Fibroblast of skin of left biceps (primary cell): ENCODE results near the gene SLC39A10.

ENCODE experiments used
- DNase-seq, 2 experiments: peaks; one replicate each; pipeline ENCODE4 v3.0.0-alpha.2; 2013; ENCODE audit warnings: low read depth in 2 of 2

The SLC39A10 gene

DNA sequence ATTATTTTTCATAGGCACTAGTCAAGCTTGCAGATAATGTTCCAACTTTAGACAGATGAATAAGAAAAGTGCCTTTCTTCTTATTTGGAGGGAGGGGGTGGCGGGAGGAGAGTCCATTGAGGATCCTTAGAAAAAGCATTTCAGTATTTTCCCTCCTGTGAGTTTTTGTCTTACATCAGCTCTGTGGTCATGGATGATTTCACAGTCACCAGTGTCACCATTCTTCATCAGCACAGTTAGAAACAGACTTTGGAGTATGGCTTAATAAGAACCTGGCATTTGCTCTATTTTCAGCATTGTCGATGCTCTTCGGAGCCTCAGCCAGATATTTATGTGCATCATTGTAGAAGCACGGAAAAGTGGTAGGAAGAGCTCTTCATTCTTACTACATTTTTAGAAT lies 70.1 kb downstream of the SLC39A10 start:
- no peak for DNase-seq

DNA sequence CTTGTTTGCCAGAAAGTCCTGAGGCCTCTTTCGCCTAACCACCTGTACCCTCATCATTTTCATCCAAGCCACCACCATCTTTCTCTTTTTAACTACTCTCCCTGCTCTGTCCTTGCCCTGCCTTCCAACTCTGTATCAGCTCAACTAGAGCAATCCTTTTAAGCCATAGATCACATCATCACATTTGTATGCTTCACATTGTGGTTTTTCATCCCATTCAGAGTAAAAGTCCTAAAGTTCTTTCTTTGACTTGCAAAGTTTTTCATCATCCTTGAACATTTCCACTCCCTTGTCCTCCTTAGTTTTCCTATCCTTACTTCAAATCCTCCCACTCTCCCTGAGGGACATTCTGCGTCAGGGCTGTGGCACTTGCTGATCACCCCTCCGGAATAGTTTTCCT lies 73.9 kb downstream of the SLC39A10 start:
- DNase-seq = peak; percentile 25 to 33

DNA sequence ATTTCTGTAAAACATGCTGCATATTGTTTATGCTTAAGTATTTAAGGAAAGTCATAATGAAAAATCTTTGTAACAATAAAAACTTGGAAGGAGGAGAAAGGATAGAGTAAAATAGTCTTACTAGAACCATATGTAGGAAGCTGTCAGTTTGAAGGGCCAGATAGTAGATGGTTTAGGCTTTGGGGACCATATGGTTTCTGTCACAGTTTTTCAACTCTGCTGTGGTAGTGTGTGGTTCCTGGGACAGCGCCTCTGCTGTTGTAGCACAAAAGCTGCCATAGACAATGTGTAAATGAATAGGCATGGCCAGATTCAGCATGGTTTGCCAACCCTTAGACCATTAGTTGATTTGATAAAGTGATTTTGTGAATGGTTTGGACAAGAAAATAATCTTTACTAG lies 75.5 kb downstream of the SLC39A10 start:
- DNase-seq = no peak

DNA sequence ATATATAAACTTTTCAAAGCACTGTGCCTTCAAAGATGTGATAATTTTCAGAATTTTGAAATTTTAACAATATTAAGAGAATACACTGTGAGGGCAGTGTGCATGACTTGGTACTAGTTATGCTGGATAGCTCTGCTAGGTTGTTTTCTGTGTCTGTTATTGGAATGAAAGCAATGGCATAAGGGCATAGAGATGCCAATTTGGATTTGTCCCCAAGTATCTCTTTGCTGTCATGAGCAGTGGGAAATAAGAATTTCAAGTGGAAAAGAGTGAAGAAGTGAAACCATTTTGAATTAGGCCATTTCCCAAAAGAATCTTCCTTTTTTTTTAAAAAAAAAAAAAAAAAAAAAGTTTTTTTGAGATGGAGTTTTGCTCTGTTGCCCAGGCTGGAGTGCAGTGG lies 76.8 kb downstream of the SLC39A10 start:
- DNase-seq = no peak

DNA sequence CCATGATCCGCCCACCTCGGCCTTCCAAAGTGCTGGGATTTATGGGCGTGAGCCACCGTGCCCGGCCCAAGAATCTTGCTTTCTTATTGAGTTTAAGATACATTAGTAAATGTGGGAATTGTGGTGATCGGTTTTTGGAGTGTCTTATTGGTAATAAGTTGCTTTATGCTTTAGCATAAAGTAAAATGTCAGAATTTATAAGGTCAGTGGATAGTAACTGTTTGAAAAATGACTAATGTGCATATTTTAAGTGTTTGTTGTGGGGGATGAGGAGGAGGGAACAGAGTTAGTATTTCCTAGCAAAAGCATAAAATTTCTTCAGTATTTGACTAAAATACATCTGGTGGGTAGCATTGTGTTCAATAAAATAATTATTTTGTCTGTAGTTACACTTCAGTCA lies 77.4 kb downstream of the SLC39A10 start:
- DNase-seq = no peak

DNA sequence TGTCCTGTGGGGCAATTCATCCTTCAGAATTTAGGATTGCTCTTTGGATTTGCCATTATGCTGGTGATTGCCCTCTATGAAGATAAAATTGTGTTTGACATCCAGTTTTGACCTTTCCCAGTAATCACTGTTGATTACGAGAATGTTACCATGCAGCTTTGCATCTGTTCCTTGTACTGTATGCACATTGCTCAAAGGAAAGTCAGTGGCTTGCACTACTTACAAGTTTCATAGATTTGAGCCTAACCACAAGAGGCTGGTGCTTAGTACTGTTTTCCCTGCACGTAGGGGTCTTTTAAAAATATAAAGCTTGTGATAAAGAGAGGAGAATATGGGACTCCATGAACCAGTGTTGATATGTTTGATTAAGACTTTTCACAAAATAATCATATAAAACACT lies 77.9 kb downstream of the SLC39A10 start:
- DNase-seq = no peak

DNA sequence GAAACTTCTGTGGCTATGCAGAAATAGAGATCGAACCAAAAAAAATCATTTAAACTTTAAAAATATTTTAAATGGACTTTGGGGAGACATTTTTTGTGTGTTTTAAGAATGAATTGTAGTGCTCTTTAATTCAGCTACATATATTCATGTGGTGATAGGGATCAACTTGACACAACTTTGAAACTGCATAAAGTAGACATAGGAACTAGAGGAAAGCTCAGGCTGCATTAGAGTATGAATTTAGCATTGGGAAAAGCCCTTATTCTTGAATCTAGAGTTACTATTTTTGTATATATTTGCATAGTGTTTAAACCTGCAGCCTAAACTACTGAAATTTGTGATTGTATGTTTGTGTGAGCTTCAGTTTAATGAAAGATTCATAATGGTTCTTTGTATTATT lies 78.3 kb downstream of the SLC39A10 start:
- DNase-seq = no peak

DNA sequence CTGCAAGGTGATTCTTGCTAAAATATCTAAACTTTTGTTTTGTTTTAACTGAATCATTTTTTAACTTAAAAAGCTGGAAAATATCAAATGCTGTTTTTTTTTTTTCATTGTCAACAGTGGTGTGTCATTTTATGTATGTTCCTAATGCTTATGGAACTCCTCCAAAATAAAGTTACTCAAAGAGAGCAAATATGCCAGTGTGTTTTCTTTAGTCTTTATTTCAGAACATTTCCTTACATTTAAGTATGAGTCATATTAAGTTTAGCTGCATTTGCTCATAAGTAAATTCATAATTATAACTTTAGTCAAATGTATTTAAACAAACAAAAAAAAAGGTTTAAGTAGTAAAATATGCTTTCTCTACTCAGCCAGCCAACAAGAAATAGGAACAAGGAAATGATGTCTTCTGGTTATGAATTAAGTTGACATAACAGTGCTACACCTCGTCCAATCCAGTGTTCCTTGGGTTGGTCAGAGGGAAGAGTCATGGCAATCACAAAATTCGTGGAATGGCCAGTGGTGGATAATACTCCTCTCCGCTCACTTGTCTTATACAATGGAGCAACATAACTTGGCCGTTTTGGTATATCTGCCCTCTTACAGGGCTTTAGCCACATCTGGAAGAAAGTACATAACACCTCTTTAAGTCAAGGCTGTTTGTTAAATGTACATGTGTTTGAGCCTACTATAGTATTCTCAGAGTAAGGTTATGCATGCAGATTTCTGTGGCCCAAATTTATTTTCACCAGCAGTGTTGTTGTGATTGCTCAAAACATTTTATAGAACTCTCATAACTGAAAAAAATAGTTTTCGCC lies 80.7 kb downstream of the SLC39A10 start:
- peak; percentile 30 to 39 for DNase-seq

DNA sequence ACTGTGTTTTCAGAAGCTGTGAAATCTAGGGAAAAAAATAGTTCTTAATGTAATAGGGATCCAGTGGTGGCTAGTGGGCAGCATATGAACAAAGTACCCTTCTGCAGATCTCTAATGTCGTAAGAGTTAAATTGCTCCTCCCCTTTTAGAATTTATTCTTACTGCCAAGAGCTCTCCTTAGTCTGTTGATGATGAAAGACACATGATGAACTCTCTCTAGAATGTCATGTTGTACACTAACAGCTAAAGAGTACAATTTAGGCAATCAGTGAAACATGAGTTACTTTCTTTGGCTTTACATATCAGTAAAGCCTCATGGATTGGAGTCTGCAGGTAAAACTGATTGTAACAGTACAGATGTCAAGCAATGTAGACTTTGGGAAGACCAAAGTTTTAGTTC lies 84.2 kb downstream of the SLC39A10 start:
- DNase-seq = no peak

DNA sequence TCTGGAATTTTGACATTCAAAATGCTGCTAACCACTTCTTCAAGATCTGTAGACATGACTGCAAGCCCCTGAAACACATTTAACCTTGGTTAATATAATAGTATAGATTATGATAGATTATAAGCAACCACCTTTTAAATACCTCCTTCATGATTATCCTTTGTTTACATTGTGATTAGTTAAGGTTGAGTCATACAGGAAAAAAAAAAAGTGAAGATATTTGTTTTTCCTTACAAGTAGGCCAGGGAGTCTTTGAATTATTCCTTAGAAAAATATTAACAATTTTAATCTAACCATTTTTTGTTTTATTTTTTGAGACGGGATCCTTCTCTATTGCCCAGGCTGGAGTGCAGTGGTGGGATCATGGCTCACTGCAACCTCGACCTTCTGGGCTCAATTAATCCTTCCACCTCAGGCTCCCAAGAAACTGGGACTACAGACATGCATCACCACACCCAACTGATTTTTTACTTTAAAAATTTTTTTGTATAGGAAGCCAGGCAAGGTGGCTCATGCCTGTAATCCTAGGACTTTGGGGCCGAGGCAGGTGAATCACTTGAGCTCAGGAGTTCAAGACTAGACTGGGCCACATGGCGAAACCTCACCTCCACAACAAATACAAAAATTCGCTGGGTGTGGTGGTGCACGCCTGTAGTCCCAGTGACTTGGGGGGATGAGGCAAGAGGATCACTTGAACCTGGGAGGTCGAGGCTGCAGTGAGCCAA lies 99.4 kb downstream of the SLC39A10 start:
- no peak for DNase-seq

DNA sequence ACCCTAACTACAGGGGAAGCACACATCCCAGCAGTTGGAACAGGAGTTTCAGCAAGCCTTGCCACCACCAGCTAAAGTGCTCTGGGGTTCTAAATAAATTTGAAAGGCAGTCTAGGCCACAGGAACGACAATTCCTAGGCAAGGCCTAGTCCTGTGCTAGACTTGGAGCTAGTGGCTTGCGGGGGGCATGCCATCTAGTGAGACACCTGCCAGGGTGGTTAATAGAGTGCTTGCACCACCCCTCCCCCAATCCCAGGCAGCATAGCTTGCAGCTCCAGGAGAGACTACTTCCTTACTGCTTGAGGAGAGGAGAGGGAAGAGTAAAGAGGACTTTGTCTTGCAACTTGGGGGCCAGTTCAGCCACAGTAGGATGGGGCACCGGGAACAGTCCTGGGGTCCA lies 101.8 kb downstream of the SLC39A10 start:
- no peak for DNase-seq

DNA sequence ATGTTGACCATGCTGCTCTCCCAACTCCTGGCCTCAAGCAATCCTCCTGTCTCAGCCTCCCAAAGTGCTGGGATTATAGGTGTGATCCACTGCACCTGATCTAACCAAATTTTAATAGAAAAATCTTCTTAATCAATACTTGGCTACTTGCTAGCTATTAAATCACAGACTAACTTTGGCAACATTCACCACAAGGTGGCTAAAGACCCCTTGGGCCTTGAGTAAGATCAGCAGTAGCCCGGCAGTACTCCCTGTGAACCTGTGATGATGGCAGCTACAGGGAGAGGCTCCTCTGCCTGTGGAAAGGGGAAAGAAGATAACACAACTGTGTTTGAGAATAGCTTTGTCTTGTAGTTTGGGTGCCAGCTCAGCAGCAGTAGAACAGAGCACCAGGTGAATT lies 102.9 kb downstream of the SLC39A10 start:
- no peak for DNase-seq

DNA sequence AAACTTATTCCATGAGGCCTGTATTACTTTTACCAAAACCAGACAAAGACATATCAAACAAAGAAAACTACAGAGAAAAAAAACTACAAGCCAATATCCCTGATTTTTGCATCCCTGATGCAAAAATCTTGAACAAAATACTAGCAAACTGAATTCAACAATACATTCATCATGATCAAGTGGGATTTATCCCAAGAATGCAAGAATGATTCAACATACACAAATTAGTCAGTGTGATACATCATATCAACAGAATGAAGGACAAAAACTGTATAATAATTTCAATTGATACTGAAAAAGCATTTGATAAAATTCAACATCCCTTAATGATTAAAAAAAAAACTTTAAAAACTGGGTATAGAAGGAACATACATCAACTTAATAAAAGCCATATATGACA lies 106.8 kb downstream of the SLC39A10 start:
- DNase-seq = peak in 1 of 2 experiments; percentile 15

DNA sequence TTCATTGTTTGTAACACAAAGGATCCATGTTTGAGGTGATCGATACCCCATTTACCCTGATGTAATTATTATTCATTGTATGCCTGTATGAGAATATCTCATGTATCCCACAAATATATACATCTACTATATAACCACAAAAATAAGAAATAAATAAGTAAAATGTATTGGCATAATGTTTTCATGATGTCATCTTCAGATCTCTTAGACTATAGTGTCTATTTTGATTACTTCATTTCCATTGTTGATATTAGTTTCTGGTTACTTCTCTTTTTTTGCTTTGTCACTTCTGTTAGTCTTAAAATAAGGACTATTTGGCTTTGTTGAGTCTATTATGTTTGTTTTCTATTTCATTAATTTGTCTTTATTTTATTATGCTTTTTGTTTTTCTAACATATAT lies 109.7 kb downstream of the SLC39A10 start:
- DNase-seq = no peak

DNA sequence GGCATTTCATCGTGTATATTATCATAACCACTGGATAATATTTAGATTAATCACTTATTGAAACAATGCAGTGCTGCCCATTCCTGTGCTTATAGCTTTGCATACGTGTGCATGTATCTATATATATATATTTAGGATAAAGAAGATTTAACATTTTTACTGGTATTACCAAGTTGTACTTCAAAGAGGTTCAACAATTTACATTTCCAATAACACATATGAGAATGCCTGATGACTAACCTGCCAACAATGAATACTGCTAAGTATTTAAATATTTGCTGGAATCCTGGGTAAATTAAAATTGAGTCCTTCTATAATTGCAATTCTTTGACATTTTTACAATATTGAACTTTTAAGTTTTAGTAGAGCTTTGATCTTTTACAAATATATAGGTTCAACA lies 111.4 kb downstream of the SLC39A10 start:
- DNase-seq = peak; percentile 15 to 17

DNA sequence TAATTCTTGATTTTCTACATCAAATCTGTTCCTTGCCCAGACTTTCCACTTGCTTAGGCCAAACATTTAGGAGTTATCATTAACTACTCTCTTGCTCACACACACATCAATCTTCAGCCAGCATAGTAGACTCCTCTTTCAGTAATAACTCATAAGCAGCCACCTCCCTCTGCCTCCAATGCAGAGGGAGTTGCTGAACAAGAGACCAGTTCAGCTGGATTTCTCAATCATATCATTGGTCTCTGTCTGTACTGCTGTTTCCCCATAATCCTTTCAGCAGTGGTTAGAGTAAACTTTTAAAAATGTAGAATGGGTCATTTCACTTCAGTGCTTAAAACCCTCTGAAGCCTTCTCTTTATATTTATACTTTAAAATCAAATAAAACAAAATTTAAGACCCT lies 112.9 kb downstream of the SLC39A10 start:
- DNase-seq = no peak

DNA sequence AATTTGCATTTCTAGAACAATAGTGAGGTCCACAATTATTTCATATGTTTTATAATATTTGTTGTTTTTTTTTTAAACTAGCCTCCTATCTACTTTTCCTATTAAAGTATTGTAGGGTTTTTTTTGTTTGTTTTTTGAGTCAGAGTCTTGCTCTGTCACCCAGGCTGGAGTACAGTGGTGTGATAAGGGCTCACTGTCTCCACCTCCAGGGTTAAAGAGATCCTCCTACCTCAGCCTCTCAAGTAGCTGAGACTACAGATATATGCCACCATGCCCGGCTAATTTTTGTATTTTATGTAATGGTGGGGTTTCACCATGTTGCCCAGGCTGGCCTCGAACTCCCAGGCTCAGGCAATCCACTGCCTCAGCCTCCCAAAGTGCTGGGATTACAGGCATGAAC lies 122.5 kb downstream of the SLC39A10 start:
- no peak for DNase-seq

DNA sequence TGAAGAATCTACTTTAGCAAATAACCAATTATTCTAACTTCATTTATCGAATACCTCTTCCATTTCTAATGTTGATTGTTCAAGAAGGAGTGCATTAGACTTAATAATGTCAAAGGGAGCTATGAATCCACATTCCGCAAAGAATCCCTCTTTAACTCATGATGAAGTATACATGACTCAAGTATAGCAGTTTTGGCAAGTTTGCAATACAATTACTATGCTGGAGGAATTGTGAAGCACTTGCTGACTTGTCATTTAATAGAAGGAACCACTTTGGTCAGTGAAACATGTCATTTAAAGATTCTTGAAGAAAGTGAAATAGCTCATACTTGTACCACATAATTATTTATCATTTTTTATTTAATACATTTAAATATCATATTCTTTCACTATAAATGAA lies 125.1 kb downstream of the SLC39A10 start:
- DNase-seq = no peak
